ENCODE results near the gene PRKAG2. TPM values are rescaled to one million over a fixed set of nuclear protein-coding genes. Genes with fewer than 3 reads are reported as not detected.

PRKAG2 gene
- total and polyA plus RNA-seq, 2 of the 8 experiments (the other 6 are each of a cell fraction or from before 2014, with no cell fraction given): 7.5 to 18.1 TPM

DNA sequence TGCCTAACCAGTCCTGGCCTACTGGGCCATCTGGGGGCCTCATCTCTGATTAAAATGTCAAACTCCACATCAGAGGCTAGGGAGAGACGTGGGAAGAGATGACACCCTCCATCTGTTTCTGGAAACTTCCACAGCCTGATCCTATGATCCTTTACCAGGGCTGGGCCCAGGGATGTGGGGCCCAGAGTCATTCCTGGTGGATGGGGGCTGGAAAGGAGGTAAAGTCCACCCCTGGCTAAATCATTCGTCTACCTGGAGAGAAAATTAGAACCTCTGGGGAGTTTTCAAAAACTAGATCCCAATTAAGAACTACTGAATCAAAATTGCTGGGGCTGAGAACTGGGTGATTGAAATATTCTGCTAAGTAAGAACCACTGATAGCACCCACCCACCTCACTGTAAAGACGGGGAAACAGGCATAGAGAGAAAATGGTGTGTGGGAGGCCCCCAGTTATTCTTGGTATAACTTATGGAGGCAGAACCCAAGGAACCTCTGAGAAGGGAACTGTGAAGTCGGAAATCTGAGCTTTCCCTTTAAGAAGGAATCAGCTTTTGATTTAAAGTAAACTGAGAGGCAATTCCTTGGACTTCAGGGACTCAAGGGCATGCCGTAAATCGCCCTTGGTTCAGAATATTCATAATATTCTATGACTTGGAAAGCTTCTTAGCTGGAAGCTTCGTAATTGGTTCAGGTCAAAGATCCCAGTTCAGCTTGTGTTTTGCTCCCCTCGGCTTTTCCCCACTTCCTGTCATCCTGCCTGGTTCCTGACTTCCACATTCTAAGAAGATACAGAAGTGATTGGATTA lies 53.1 kb downstream of the PRKAG2 start:
- no peak overlapping the region for H3K4me3 ChIP-seq (ENCODE audit: extremely low read depth in 1 of 4, insufficient read depth in 2 of 4, low read depth in 3 of 4, low read length in 4 of 4)
- H2BK5ac ChIP-seq (ENCODE audit: low read depth, low read length): no peak overlapping the region
- H4K91ac ChIP-seq (replicated peaks; ENCODE audit: insufficient read length, low read length): no peak overlapping the region
- H3K27ac ChIP-seq (ENCODE audit: low read depth, low read length): no peak overlapping the region
- H3K4me1 ChIP-seq (replicated peaks in 1 of 4; ENCODE audit: control insufficient read depth in 3 of 4, insufficient read depth in 4 of 4, low read length in 3 of 4): no peaks in the 10 kb centered on the region; a peak in 1 of 7 replicates
- no peak overlapping the region for H2BK120ac ChIP-seq (replicated peaks; ENCODE audit: low read depth, low read length)
- no peak overlapping the region for H2BK20ac ChIP-seq (ENCODE audit: low read length)
- H3K9ac ChIP-seq (replicated peaks in 1 of 4; ENCODE audit: extremely low read depth in 1 of 4, low read depth in 3 of 4, low read length in 3 of 4): no peak overlapping the region
- WGBS, 2 experiments (ENCODE audit: extremely low coverage in 1 of 2, insufficient coverage in 1 of 2, insufficient read length in 1 of 2, insufficient replicate concordance in 2 of 2, low coverage in 1 of 2, low lambda C conversion rate in 2 of 2, missing lambda C conversion rate in 1 of 2): 84% methylated on average over 8 of the region's 8 CpGs; no CpG with 5 or more reads in 1 of the 2 experiments
- no peak overlapping the region for H2AK5ac ChIP-seq (ENCODE audit: low read depth, low read length)
- H2BK15ac ChIP-seq (ENCODE audit: low read length): no peak overlapping the region
- H2AFZ ChIP-seq (ENCODE audit: low read length): no peak overlapping the region
- H3K4me2 ChIP-seq (ENCODE audit: insufficient read depth in 1 of 2, low read depth in 2 of 2, low read length in 2 of 2): no peak overlapping the region
- H3K56ac ChIP-seq (replicated peaks; ENCODE audit: insufficient read length, low read depth, low read length): no peak overlapping the region
- POLR2A ChIA-PET (ENCODE audit: partially characterized antibody): no interaction called here
- no peaks in the 10 kb centered on the region for H4K20me1 ChIP-seq (replicated peaks in 1 of 2; ENCODE audit: control insufficient read depth in 1 of 2, insufficient read depth in 2 of 2, low read length in 2 of 2)
- FAIRE-seq (no peak), DNase-seq (ENCODE audit: low read depth in 1 of 2, low spot score in 2 of 2) (no peak)
- H3K23ac ChIP-seq (ENCODE audit: insufficient read length): no peak overlapping the region
- H3K27me3 ChIP-seq (replicated peaks in 1 of 4; ENCODE audit: control insufficient read depth in 3 of 4, extremely low read depth in 1 of 4, insufficient read depth in 3 of 4, low read length in 3 of 4): no peaks in the 10 kb centered on the region
- no peak overlapping the region for H3K18ac ChIP-seq (ENCODE audit: extremely low read depth, low read length)
- no peak overlapping the region for H4K5ac ChIP-seq (ENCODE audit: insufficient read length, low read depth, low read length)
- no peaks in the 10 kb centered on the region for H3K23me2 ChIP-seq (ENCODE audit: low read depth, low read length)
- H3K9me3 ChIP-seq (ENCODE audit: insufficient read depth in 2 of 2, low read depth in 1 of 2, low read length in 1 of 2): no peaks in the 10 kb centered on the region
- no peak overlapping the region for H2BK12ac ChIP-seq (ENCODE audit: low read depth, low read length)
- H4K8ac ChIP-seq (ENCODE audit: extremely low read depth, insufficient read depth, low read length): no peak overlapping the region
- H3K79me1 ChIP-seq (ENCODE audit: low read depth, low read length): no peaks in the 10 kb centered on the region
- H3K4ac ChIP-seq (replicated peaks; ENCODE audit: insufficient read length, low read depth, low read length): no peak overlapping the region
- CTCF ChIA-PET (ENCODE audit: partially characterized antibody): interaction anchor here (1.2 to 1.4 kb wide), 3 partner anchors 10 to 61 kb away, joined by 3 to 5 read pairs (median 3); no protein-coding TSS in a partner anchor
- no peak overlapping the region for H3K14ac ChIP-seq (ENCODE audit: insufficient read length)
- no peaks in the 10 kb centered on the region for H3K79me2 ChIP-seq (ENCODE audit: control insufficient read depth in 1 of 2, insufficient read depth in 2 of 2, low read length in 2 of 2)
- H3K36me3 ChIP-seq (ENCODE audit: control insufficient read depth in 2 of 4, insufficient read depth in 4 of 4, low read length in 3 of 4): no peaks in the 10 kb centered on the region
- TF ChIP-seq, protein P1, sequence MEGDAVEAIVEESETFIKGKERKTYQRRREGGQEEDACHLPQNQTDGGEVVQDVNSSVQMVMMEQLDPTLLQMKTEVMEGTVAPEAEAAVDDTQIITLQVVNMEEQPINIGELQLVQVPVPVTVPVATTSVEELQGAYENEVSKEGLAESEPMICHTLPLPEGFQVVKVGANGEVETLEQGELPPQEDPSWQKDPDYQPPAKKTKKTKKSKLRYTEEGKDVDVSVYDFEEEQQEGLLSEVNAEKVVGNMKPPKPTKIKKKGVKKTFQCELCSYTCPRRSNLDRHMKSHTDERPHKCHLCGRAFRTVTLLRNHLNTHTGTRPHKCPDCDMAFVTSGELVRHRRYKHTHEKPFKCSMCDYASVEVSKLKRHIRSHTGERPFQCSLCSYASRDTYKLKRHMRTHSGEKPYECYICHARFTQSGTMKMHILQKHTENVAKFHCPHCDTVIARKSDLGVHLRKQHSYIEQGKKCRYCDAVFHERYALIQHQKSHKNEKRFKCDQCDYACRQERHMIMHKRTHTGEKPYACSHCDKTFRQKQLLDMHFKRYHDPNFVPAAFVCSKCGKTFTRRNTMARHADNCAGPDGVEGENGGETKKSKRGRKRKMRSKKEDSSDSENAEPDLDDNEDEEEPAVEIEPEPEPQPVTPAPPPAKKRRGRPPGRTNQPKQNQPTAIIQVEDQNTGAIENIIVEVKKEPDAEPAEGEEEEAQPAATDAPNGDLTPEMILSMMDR (IDR thresholded peaks at IDR 0.05; ENCODE audit: control extremely low read depth in 1 of 3, insufficient read depth in 1 of 3, low read depth in 1 of 3, low read length in 3 of 3): no peak
- no peak for TF ChIP-seq SP1 (IDR thresholded peaks at IDR 0.05; ENCODE audit: low read depth, low read length)
- TF ChIP-seq TCF12 (IDR thresholded peaks at IDR 0.05; ENCODE audit: low read depth, low read length): no peak
- no peak for TF ChIP-seq RXRA (IDR thresholded peaks at IDR 0.05; ENCODE audit: insufficient read depth, low read depth, low read length)
- TF ChIP-seq CBX5 (IDR thresholded peaks at IDR 0.05; ENCODE audit: low read depth, low read length): no peak
- TF ChIP-seq SP4 (IDR thresholded peaks at IDR 0.05; ENCODE audit: low read length): no peak
- TF ChIP-seq YY1 (IDR thresholded peaks at IDR 0.05; ENCODE audit: low read depth, low read length): no peak
- TF ChIP-seq, protein P2, sequence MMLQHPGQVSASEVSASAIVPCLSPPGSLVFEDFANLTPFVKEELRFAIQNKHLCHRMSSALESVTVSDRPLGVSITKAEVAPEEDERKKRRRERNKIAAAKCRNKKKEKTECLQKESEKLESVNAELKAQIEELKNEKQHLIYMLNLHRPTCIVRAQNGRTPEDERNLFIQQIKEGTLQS (IDR thresholded peaks at IDR 0.05; ENCODE audit: insufficient read depth, low read depth, low read length): no peak
- TF ChIP-seq ASH2L (IDR thresholded peaks at IDR 0.05; ENCODE audit: low read length): no peak
- no peak for TF ChIP-seq TAF1 (IDR thresholded peaks at IDR 0.05; ENCODE audit: low read depth, low read length)
- no peak for TF ChIP-seq POU5F1 (IDR thresholded peaks at IDR 0.05; ENCODE audit: low read depth, low read length)

Data from H1 (cell line).